Measurements from ENCODE around the gene GABRA6.

Gene GABRA6

DNA sequence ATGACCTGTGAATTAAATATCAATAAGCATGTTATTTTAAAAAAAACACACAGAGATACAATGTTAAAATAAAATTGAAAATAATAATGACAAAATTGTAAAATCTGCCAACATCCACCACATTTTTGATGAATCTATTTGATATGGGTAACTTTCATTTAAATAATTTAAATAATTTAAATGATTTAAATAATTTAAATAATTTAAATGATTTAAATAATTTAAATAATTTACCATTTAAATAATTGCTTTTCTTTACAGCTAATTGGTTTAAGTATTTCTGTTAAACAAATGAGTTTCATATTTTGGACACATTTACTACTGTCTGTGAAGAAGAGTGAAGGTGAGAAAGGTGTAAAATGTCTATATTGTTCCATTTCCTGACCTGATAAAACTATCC is 22.1 kb upstream of the GABRA6 start:
- TF ChIP-seq, protein P1, sequence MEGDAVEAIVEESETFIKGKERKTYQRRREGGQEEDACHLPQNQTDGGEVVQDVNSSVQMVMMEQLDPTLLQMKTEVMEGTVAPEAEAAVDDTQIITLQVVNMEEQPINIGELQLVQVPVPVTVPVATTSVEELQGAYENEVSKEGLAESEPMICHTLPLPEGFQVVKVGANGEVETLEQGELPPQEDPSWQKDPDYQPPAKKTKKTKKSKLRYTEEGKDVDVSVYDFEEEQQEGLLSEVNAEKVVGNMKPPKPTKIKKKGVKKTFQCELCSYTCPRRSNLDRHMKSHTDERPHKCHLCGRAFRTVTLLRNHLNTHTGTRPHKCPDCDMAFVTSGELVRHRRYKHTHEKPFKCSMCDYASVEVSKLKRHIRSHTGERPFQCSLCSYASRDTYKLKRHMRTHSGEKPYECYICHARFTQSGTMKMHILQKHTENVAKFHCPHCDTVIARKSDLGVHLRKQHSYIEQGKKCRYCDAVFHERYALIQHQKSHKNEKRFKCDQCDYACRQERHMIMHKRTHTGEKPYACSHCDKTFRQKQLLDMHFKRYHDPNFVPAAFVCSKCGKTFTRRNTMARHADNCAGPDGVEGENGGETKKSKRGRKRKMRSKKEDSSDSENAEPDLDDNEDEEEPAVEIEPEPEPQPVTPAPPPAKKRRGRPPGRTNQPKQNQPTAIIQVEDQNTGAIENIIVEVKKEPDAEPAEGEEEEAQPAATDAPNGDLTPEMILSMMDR (IDR thresholded peaks at IDR 0.05; ENCODE audit: unreplicated experiment in 3 of 3) = no peak
- Mint-ChIP-seq H3K27me3 (ENCODE audit: low read depth) (no peaks in the 10 kb centered on the region), H3K36me3 (ENCODE audit: low read depth) (no peaks in the 10 kb centered on the region), H3K27ac (no peak overlapping the region), H3K4me1 (no peaks in the 10 kb centered on the region), H3K4me3 (no peak overlapping the region), H3K9me3 (peaks cover 2% of the 10 kb centered on the region)

DNA sequence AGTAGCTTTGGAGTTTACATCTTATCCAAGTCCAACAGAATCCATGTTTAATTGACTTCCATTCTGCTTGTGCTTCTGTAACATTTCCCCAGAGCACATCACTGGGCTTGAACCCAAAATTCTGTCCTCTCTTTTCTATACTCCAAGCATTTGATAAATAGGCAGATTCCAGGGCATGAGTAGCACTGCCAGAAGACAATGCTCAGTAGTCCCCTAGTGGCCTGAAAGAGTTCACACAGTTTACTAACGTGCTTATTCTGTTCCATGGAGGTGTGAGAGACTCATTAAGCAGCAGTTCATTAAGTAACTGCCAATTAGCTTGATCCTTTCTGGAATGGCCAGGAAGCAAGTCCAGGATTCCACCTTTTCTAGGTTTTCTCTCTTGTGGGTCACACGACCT is 9.4 kb upstream of the GABRA6 start:
- H3K27me3 Mint-ChIP-seq (ENCODE audit: low read depth) = no peaks in the 10 kb centered on the region
- no peak overlapping the region for H3K27ac Mint-ChIP-seq
- H3K4me3 Mint-ChIP-seq = no peak overlapping the region
- no peaks in the 10 kb centered on the region for H3K4me1 Mint-ChIP-seq
- no peaks in the 10 kb centered on the region for H3K36me3 Mint-ChIP-seq (ENCODE audit: low read depth)
- H3K9me3 Mint-ChIP-seq = no peaks in the 10 kb centered on the region
- TF ChIP-seq, protein P1 (IDR thresholded peaks at IDR 0.05; ENCODE audit: unreplicated experiment in 3 of 3) = peak; percentile 32 to 57 (median 43)

DNA sequence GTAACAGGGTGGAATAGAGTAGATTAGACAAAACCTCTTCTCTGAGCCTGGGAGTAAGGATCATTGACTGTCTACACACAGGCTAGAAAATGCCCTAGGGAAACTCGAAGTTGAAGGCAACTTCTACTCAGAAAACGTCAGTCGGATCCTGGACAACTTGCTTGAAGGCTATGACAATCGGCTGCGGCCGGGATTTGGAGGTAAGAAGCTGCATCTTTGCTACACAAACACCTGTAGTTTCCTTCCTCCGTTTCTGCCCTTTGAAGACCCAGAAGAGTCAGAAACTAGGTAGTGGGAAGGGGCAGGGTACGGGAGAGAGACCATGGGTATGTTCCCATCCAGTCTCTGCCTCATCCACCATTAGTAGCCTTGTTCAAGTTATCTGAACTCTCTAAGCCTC is 628 bp downstream of the GABRA6 start:
- H3K27me3 Mint-ChIP-seq (ENCODE audit: low read depth) = no peaks in the 10 kb centered on the region

DNA sequence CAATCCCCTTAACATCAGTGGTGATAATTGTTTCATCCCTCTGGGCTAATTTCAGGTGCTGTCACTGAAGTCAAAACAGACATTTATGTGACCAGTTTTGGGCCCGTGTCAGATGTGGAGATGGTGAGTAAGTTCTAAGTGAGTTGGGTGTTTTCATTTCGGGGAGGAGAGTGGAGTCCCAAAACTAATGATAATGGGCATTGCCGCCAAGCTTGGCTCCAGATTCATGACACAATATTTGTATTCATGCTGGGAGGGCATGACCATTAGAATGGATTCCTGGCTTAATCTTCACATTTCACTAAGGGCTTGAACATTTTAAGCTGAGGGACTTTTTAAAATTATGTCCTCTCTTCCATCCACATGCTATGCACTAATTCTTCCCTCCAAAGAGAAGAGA is 1.4 kb downstream of the GABRA6 start:
- no peaks in the 10 kb centered on the region for H3K36me3 Mint-ChIP-seq (ENCODE audit: low read depth)
- TF ChIP-seq, protein P1 (IDR thresholded peaks at IDR 0.05; ENCODE audit: unreplicated experiment in 3 of 3) = no peak
- H3K4me1 Mint-ChIP-seq = no peaks in the 10 kb centered on the region
- H3K27ac Mint-ChIP-seq = no peak overlapping the region
- H3K27me3 Mint-ChIP-seq (ENCODE audit: low read depth) = no peaks in the 10 kb centered on the region
- H3K4me3 Mint-ChIP-seq = no peak overlapping the region
- no peaks in the 10 kb centered on the region for H3K9me3 Mint-ChIP-seq

More for the DNA sequence above, 628 bp downstream of the GABRA6 start:
- H3K4me3 Mint-ChIP-seq = no peak overlapping the region
- H3K27ac Mint-ChIP-seq = no peak overlapping the region
- H3K9me3 Mint-ChIP-seq = no peaks in the 10 kb centered on the region
- TF ChIP-seq, protein P1 (IDR thresholded peaks at IDR 0.05; ENCODE audit: unreplicated experiment in 3 of 3) = no peak
- no peaks in the 10 kb centered on the region for H3K4me1 Mint-ChIP-seq
- no peaks in the 10 kb centered on the region for H3K36me3 Mint-ChIP-seq (ENCODE audit: low read depth)

DNA sequence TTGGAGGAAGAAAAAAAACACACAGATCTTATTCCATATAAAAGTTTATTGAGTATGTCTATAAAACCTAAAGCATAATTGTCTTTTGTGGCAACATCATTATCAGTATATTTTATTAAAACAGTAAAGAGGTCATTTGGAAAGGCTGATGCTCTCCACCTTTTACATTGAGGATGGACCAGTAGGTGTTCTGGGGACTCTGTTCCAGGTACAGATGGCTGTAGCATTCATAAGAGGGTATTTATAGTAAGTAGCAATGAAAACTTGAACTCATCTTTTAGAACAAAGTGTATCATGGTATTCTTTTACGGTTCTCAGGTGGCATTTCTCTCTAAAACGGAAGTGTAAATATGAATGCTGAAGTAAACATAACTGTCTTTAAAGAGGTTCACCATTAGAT is 1.8 kb downstream of the GABRA6 start:
- Mint-ChIP-seq H3K4me1 (no peaks in the 10 kb centered on the region), H3K27me3 (ENCODE audit: low read depth) (no peaks in the 10 kb centered on the region)

DNA sequence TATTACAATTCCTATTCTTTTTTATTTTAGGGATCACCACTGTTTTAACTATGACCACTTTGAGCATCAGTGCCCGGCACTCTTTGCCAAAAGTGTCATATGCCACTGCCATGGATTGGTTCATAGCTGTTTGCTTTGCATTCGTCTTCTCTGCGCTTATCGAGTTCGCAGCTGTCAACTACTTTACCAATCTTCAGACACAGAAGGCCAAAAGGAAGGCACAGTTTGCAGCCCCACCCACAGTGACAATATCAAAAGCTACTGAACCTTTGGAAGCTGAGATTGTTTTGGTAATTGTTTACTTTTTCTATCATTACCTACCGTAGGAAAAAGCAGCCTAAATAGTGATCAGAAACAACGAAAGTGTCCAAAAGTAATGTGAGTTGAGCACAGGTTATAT is 6.4 kb downstream of the GABRA6 start:
- TF ChIP-seq, protein P1 (IDR thresholded peaks at IDR 0.05; ENCODE audit: unreplicated experiment in 3 of 3) = no peak
- Mint-ChIP-seq H3K27ac (no peak overlapping the region), H3K36me3 (ENCODE audit: low read depth) (no peaks in the 10 kb centered on the region), H3K4me3 (no peak overlapping the region), H3K9me3 (no peaks in the 10 kb centered on the region), H3K4me1 (no peaks in the 10 kb centered on the region), H3K27me3 (ENCODE audit: low read depth) (no peaks in the 10 kb centered on the region)

More for the DNA sequence above, 1.8 kb downstream of the GABRA6 start:
- TF ChIP-seq, protein P1 (IDR thresholded peaks at IDR 0.05; ENCODE audit: unreplicated experiment in 3 of 3) = no peak
- H3K4me3 Mint-ChIP-seq = no peak overlapping the region
- H3K36me3 Mint-ChIP-seq (ENCODE audit: low read depth) = no peaks in the 10 kb centered on the region
- H3K9me3 Mint-ChIP-seq = no peaks in the 10 kb centered on the region
- no peak overlapping the region for H3K27ac Mint-ChIP-seq

Measured in nephron (organoid).